Fibroblast of villous mesenchyme (primary cell): ENCODE measurements around the gene LRIG3. TPM values are rescaled to one million over a fixed set of nuclear protein-coding genes. Genes with fewer than 3 reads are reported as not detected.

ENCODE experiments used
- DNase-seq: peaks from one replicate; pipeline ENCODE4 v3.0.0-alpha.2; 2010; ENCODE audit warnings: low read depth
- H3K4me3 ChIP-seq: 2 replicates; pipeline ENCODE4 v1.5.1; 2011; ENCODE audit warnings: low read depth, mild to moderate bottlenecking, low read length
- CTCF ChIP-seq: IDR thresholded peaks from 2 replicates; pipeline ENCODE4 v1.5.1; 2012; ENCODE audit warnings: low read depth, mild to moderate bottlenecking, low read length; ENCODE audit not compliant: insufficient read depth
- total RNA-seq: library from RNA; depleted of rRNA; stranded (reverse); fragments of >200 nt; gene quantifications from 2 replicates; pipeline ENCODE4 v1.2.3, GENCODE V29; 2012

Gene LRIG3
- total RNA-seq, 1 donor: 97.2 TPM

- H3K4me3 ChIP-seq: no peak overlapping the region
- TF ChIP-seq CTCF: no peak
- DNase-seq: no peak
Observed at GRCh38 chr12:58844161-58844560, 76.1 kb downstream of the LRIG3 start.

- no peak for TF ChIP-seq CTCF
- DNase-seq: no peak
- H3K4me3 ChIP-seq: no peak overlapping the region
Observed at GRCh38 chr12:58841058-58841798, 79.1 kb downstream of the LRIG3 start.

- no peak for TF ChIP-seq CTCF
Observed at GRCh38 chr12:58833853-58834252, 86.5 kb downstream of the LRIG3 start.

GRCh38 chr12:58832920-58833319 lies 87.4 kb downstream of the LRIG3 start:
- DNase-seq: no peak
- no peak overlapping the region for H3K4me3 ChIP-seq
- no peak for TF ChIP-seq CTCF

More at GRCh38 chr12:58833853-58834252, 86.5 kb downstream of the LRIG3 start:
- DNase-seq: no peak
- no peak overlapping the region for H3K4me3 ChIP-seq
